22Rv1 (cell line): Measurements from ENCODE around the gene MYO7B.

Experiments
- CTCF ChIP-seq: fragments of 450-650 bp; IDR thresholded peaks from 2 replicates; pipeline ENCODE4 v1.5.1; 2017; ENCODE audit warnings: mild to moderate bottlenecking
- ZFX ChIP-seq: fragments of 450-650 bp; IDR thresholded peaks from 2 replicates; pipeline ENCODE4 v1.6.1; 2017; ENCODE audit warnings: antibody characterized with exemption, borderline replicate concordance

DNA sequence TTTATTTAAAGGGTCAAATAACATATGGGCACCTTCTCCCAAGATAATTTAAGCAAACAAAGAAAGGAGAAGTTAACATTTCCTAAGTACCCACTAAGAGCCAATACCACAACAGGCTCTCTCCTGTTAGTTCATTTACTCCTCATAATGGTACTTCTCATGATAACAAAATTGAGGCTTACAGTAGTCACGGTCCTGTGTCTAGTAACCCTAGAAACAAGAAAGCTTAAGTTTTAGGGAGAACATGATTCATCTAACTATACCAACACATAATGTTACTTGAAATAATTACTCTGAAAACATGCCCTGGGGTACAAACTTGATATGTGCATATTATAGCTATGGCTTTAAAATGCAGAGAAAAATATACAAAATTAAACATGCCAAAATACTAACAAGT is 29.0 kb upstream of the MYO7B start:
- no peak for TF ChIP-seq CTCF
- TF ChIP-seq ZFX, result no peak
